H9 (cell line): ENCODE measurements around the gene MICU1. TPM values are rescaled to one million over a fixed set of nuclear protein-coding genes. Genes with fewer than 3 reads are reported as not detected.
A peak's percentile ranks its signal among the peaks of the same experiment; 100 is the strongest.

Experiments
- DNase-seq: peaks from one replicate; pipeline ENCODE4 v3.0.0-alpha.2; 2017
- H2AFZ ChIP-seq: one replicate; pipeline ENCODE4 v1.6.1; 2013; ENCODE audit warnings: mild to moderate bottlenecking, low read length, control low read depth, moderate library complexity
- H2AK5ac ChIP-seq: 2 replicates; pipeline ENCODE4 v1.6.1; 2013; ENCODE audit warnings: low read length, control low read depth, mixed read lengths; ENCODE audit not compliant: insufficient read length
- H2BK120ac ChIP-seq: one replicate; pipeline ENCODE4 v1.6.1; 2013; ENCODE audit warnings: low read depth, mild to moderate bottlenecking, low read length, control low read depth, inconsistent platforms; ENCODE audit not compliant: poor library complexity, severe bottlenecking
- H2BK12ac ChIP-seq: 2 replicates; pipeline ENCODE4 v1.6.1; 2013; ENCODE audit warnings: low read length, control low read depth, mixed read lengths, low read depth; ENCODE audit not compliant: insufficient read length
- H2BK15ac ChIP-seq: 2 replicates; pipeline ENCODE4 v1.6.1; 2013; ENCODE audit warnings: low read depth, low read length, control low read depth
- H2BK20ac ChIP-seq: one replicate; pipeline ENCODE4 v1.6.1; 2013; ENCODE audit warnings: low read depth, mild to moderate bottlenecking, low read length, control low read depth, inconsistent platforms; ENCODE audit not compliant: poor library complexity, severe bottlenecking
- H2BK5ac ChIP-seq: 2 replicates; pipeline ENCODE4 v1.6.1; 2013; ENCODE audit warnings: low read length, control low read depth, mixed read lengths; ENCODE audit not compliant: insufficient read length
- H3K14ac ChIP-seq: 2 replicates; pipeline ENCODE4 v1.6.1; 2013; ENCODE audit warnings: low read length, control low read depth; ENCODE audit not compliant: insufficient read depth
- H3K18ac ChIP-seq: 2 replicates; pipeline ENCODE4 v1.6.1; 2013; ENCODE audit warnings: low read depth, mild to moderate bottlenecking, mixed read lengths, low read length, control low read depth; ENCODE audit not compliant: insufficient read length
- H3K23ac ChIP-seq: 2 replicates; pipeline ENCODE4 v1.6.1; 2013; ENCODE audit warnings: low read length, control low read depth, mixed read lengths, low read depth; ENCODE audit not compliant: insufficient read length
- H3K23me2 ChIP-seq: 2 replicates; pipeline ENCODE4 v1.6.1; 2013; ENCODE audit warnings: low read depth, mild to moderate bottlenecking, mixed read lengths, low read length, control low read depth; ENCODE audit not compliant: insufficient read length, poor library complexity, severe bottlenecking
- H3K27ac ChIP-seq: 2 replicates; pipeline ENCODE4 v1.5.1; 2013; ENCODE audit warnings: low read length, control low read depth, mixed read lengths, low read depth; ENCODE audit not compliant: insufficient read length
- H3K27me3 ChIP-seq: 2 replicates; pipeline ENCODE4 v1.6.1; 2013; ENCODE audit warnings: low read length, control low read depth, inconsistent platforms; ENCODE audit not compliant: insufficient read depth
- H3K4ac ChIP-seq: 2 replicates; pipeline ENCODE4 v1.6.1; 2013; ENCODE audit warnings: low read depth, mild to moderate bottlenecking, control low read depth, inconsistent platforms, low read length, moderate library complexity
- H3K4me1 ChIP-seq: 2 replicates; pipeline ENCODE4 v1.6.1; 2013; ENCODE audit warnings: low read length, control low read depth, inconsistent platforms; ENCODE audit not compliant: insufficient read depth
- H3K4me2 ChIP-seq: 2 replicates; pipeline ENCODE4 v1.6.1; 2013; ENCODE audit warnings: low read length, control low read depth, mixed read lengths; ENCODE audit not compliant: insufficient read length, insufficient read depth
- H3K56ac ChIP-seq: 2 replicates; pipeline ENCODE4 v1.6.1; 2013; ENCODE audit warnings: low read depth, mild to moderate bottlenecking, mixed read lengths, low read length, control low read depth; ENCODE audit not compliant: insufficient read length
- H3K79me1 ChIP-seq: 2 replicates; pipeline ENCODE4 v1.6.1; 2013; ENCODE audit warnings: low read depth, mild to moderate bottlenecking, moderate library complexity, low read length, control low read depth, inconsistent platforms; ENCODE audit not compliant: insufficient read depth, poor library complexity, severe bottlenecking
- H3K79me2 ChIP-seq: 2 replicates; pipeline ENCODE4 v1.6.1; 2013; ENCODE audit warnings: low read length, control low read depth, inconsistent platforms; ENCODE audit not compliant: insufficient read depth
- H3K9ac ChIP-seq: 2 replicates; pipeline ENCODE4 v1.6.1; 2013; ENCODE audit warnings: low read length, control low read depth, mixed read lengths; ENCODE audit not compliant: insufficient read length; ENCODE audit errors: extremely low read depth
- H3K9me3 ChIP-seq: one replicate; pipeline ENCODE4 v1.6.1; 2013; ENCODE audit warnings: low read depth, low read length, inconsistent platforms; ENCODE audit not compliant: control insufficient read depth
- H3T11ph ChIP-seq: one replicate; pipeline ENCODE4 v1.6.1; 2013; ENCODE audit warnings: mild to moderate bottlenecking, low read length, control low read depth, inconsistent platforms
- H4K20me1 ChIP-seq: one replicate; pipeline ENCODE4 v1.6.1; 2013; ENCODE audit not compliant: control insufficient read depth, insufficient read length, insufficient read depth
- H4K5ac ChIP-seq: 2 replicates; pipeline ENCODE4 v1.6.1; 2013; ENCODE audit warnings: low read depth, mild to moderate bottlenecking, mixed read lengths, low read length, control low read depth; ENCODE audit not compliant: insufficient read length
- H4K8ac ChIP-seq: replicated peaks from 2 replicates; pipeline ENCODE4 v1.6.1; 2013; ENCODE audit warnings: low read length, control low read depth, mixed read lengths, low read depth; ENCODE audit not compliant: insufficient read length
- H4K91ac ChIP-seq: 2 replicates; pipeline ENCODE4 v1.6.1; 2013; ENCODE audit warnings: low read depth, mild to moderate bottlenecking, moderate library complexity, mixed read lengths, low read length, control low read depth; ENCODE audit not compliant: insufficient read length
- H3K27ac Mint-ChIP-seq, 3 experiments: 2 replicates in 2 of 3; 3 replicates in 1 of 3; pipeline ENCODE4 v1.8.0; 2020 to 2021; ENCODE audit warnings: mixed read lengths in 3 of 3, mild to moderate bottlenecking in 1 of 3, moderate library complexity in 1 of 3
- H3K27me3 Mint-ChIP-seq: 2 replicates; pipeline ENCODE4 v1.8.0; 2021; ENCODE audit warnings: low read depth, mild to moderate bottlenecking, moderate library complexity, mixed read lengths
- H3K36me3 Mint-ChIP-seq, 3 experiments: 2 replicates in 2 of 3; 3 replicates in 1 of 3; pipeline ENCODE4 v1.8.0; 2020 to 2021; ENCODE audit warnings: low read depth in 3 of 3, mixed read lengths in 3 of 3; ENCODE audit not compliant: insufficient read depth in 1 of 3
- H3K4me1 Mint-ChIP-seq, 2 experiments: 2 replicates each; pipeline ENCODE4 v1.8.0; 2020; ENCODE audit warnings: mixed read lengths in 2 of 2
- H3K4me3 Mint-ChIP-seq, 2 experiments: 2 replicates in 1 of 2; 3 replicates in 1 of 2; pipeline ENCODE4 v1.8.0; 2020 to 2021; ENCODE audit warnings: mild to moderate bottlenecking in 2 of 2, mixed read lengths in 2 of 2, moderate library complexity in 1 of 2
- H3K9me3 Mint-ChIP-seq, 2 experiments: 2 replicates in 1 of 2; 3 replicates in 1 of 2; pipeline ENCODE4 v1.8.0; 2020; ENCODE audit warnings: mild to moderate bottlenecking in 2 of 2, mixed read lengths in 2 of 2, moderate library complexity in 1 of 2
- CTCF ChIP-seq: fragments of 200-600 bp; sonication (generic); conservative IDR thresholded peaks from 3 replicates; pipeline ENCODE4 v1.8.0; 2021; ENCODE audit warnings: antibody characterized with exemption, mild to moderate bottlenecking
- WGBS: extraction: QIAGEN DNeasy Blood & Tissue Kit; methylation state at CpG from one replicate; pipeline ENCODE4 v1.1.7; 2013; ENCODE audit warnings: missing lambda C conversion rate, low lambda C conversion rate, mixed read lengths; ENCODE audit not compliant: insufficient read length; ENCODE audit errors: extremely low coverage; 5-methylcytosine and 5-hydroxymethylcytosine counted together
- total RNA-seq: library from RNA; stranded (reverse); gene quantifications from 2 replicates; pipeline ENCODE4 v1.2.1, GENCODE V29; 2021

MICU1 gene
- total RNA-seq, 1 experiment from 2014 or later: 33.2 TPM

GRCh38 chr10:72336259-72337038 lies 289.4 kb downstream of the MICU1 start:
- no peak overlapping the region for H3K4ac ChIP-seq
- no peaks in the 10 kb centered on the region for H3K9me3 Mint-ChIP-seq
- H2BK5ac ChIP-seq: no peak overlapping the region
- H2BK20ac ChIP-seq: no peak overlapping the region
- no peak overlapping the region for H3K27ac ChIP-seq
- peak overlapping the region; percentile 63 for H4K91ac ChIP-seq
- H3K23me2 ChIP-seq: no peaks in the 10 kb centered on the region
- H2BK12ac ChIP-seq: no peak overlapping the region
- no peaks in the 10 kb centered on the region for H3K9me3 ChIP-seq
- H3K9ac ChIP-seq: no peak overlapping the region
- H3K56ac ChIP-seq: no peak overlapping the region
- H4K20me1 ChIP-seq: no peaks in the 10 kb centered on the region
- H3K4me3 Mint-ChIP-seq: no peak overlapping the region; a peak in 1 of 5 replicates
- H4K8ac ChIP-seq: no peak overlapping the region
- no peak overlapping the region for H3K14ac ChIP-seq
- no peak for DNase-seq
- no CpG with 5 or more reads among the region's 18 CpGs for WGBS
- no peak overlapping the region for H3K4me2 ChIP-seq
- H3K79me2 ChIP-seq: no peaks in the 10 kb centered on the region
- H3K79me1 ChIP-seq: no peaks in the 10 kb centered on the region
- no peak overlapping the region for H4K5ac ChIP-seq
- H3K23ac ChIP-seq: no peak overlapping the region
- peaks cover 23 to 30% of the 10 kb centered on the region in 2 experiments for H3K4me1 Mint-ChIP-seq
- H3K27me3 ChIP-seq: no peaks in the 10 kb centered on the region
- no peaks in the 10 kb centered on the region for H3K27me3 Mint-ChIP-seq
- H3K18ac ChIP-seq: no peak overlapping the region
- peaks cover 2% of the 10 kb centered on the region; the same call in 1 of the 2 replicates for H3K4me1 ChIP-seq
- H2AK5ac ChIP-seq: no peak overlapping the region
- no peak overlapping the region for H2BK15ac ChIP-seq
- peak overlapping the region in 2 of 3 experiments; percentile 68 to 95; a peak in 2 of 7 replicates for H3K27ac Mint-ChIP-seq
- no peak for TF ChIP-seq CTCF
- no peak overlapping the region for H2AFZ ChIP-seq
- no peak overlapping the region for H3T11ph ChIP-seq
- no peak overlapping the region for H2BK120ac ChIP-seq
- H3K36me3 Mint-ChIP-seq: peaks cover 8 to 62% (median 18%) of the 10 kb centered on the region in 3 experiments
